Suprapubic skin (tissue), 4 donors: ENCODE measurements around the gene KLF13. TPM values are rescaled to one million over a fixed set of nuclear protein-coding genes. Genes with fewer than 3 reads are reported as not detected.

Experiments
- DNase-seq, 2 donors: peaks; one replicate each; pipeline ENCODE4 v3.0.0-alpha.2; 2019; ENCODE audit warnings: low spot score in 2 of 2
- H3K27ac ChIP-seq: fragments of 200-600 bp; sonication (generic); one replicate; pipeline ENCODE4 v1.5.1; 2019
- H3K27me3 ChIP-seq: fragments of 200-600 bp; sonication (generic); one replicate; pipeline ENCODE4 v1.5.1; 2019
- H3K36me3 ChIP-seq: fragments of 200-600 bp; sonication (generic); one replicate; pipeline ENCODE4 v1.5.1; 2019
- H3K4me1 ChIP-seq: fragments of 200-600 bp; sonication (generic); one replicate; pipeline ENCODE4 v1.5.1; 2019
- H3K4me3 ChIP-seq: fragments of 200-600 bp; sonication (generic); one replicate; pipeline ENCODE4 v1.5.1; 2019; ENCODE audit warnings: mild to moderate bottlenecking
- H3K9me3 ChIP-seq: fragments of 200-600 bp; sonication (generic); one replicate; pipeline ENCODE4 v1.5.1; 2019
- EP300 ChIP-seq: sonication (generic); formaldehyde crosslinking; IDR thresholded peaks from one replicate; pipeline ENCODE4 v1.6.1; 2017; ENCODE audit warnings: antibody characterized with exemption
- POLR2A ChIP-seq, 2 donors: fragments of 450-650 bp; IDR thresholded peaks; one replicate each; pipeline ENCODE4 v1.6.1; 2017; ENCODE audit warnings: antibody characterized with exemption in 2 of 2, mild to moderate bottlenecking in 2 of 2, moderate library complexity in 2 of 2
- POLR2AphosphoS5 ChIP-seq, 3 donors: sonication (generic); formaldehyde crosslinking; IDR thresholded peaks; one replicate each; pipeline ENCODE4 v1.6.1; 2017; ENCODE audit warnings: antibody characterized with exemption in 3 of 3
- WGBS: methylation state at CpG from one replicate; pipeline ENCODE4 v1.1.5; 2018; 5-methylcytosine and 5-hydroxymethylcytosine counted together
- total RNA-seq, 4 donors: library from RNA; depleted of rRNA; stranded (reverse); fragments of >200 nt; gene quantifications; one replicate each; pipeline ENCODE4 v1.1.0, GENCODE V29; 2016
- TF ChIP-seq, protein P1 (sequence below), 2 donors: fragments of 200-600 bp in 1 of 2; fragments of 450-650 bp in 1 of 2; sonication (generic) in 1 of 2; IDR thresholded peaks; one replicate each; pipeline ENCODE4 v1.5.1; 2016 to 2019; ENCODE audit warnings: antibody characterized with exemption in 2 of 2, mild to moderate bottlenecking in 1 of 2, moderate library complexity in 1 of 2

The KLF13 gene
- total RNA-seq, 4 donors from 2014 or later = 141 to 162 (median 145) TPM

GRCh38 chr15:31317421-31318327 lies 9.0 kb upstream of the KLF13 start:
- H3K36me3 ChIP-seq = no peaks in the 10 kb centered on the region
- H3K27me3 ChIP-seq = no peaks in the 10 kb centered on the region
- H3K4me1 ChIP-seq = no peaks in the 10 kb centered on the region
- 70% methylated on average over 21 of the region's 21 CpGs for WGBS
- no peak overlapping the region for H3K27ac ChIP-seq
- no peak for TF ChIP-seq POLR2A (IDR thresholded peaks at IDR 0.05)
- no peak for TF ChIP-seq EP300
- TF ChIP-seq, protein P1, sequence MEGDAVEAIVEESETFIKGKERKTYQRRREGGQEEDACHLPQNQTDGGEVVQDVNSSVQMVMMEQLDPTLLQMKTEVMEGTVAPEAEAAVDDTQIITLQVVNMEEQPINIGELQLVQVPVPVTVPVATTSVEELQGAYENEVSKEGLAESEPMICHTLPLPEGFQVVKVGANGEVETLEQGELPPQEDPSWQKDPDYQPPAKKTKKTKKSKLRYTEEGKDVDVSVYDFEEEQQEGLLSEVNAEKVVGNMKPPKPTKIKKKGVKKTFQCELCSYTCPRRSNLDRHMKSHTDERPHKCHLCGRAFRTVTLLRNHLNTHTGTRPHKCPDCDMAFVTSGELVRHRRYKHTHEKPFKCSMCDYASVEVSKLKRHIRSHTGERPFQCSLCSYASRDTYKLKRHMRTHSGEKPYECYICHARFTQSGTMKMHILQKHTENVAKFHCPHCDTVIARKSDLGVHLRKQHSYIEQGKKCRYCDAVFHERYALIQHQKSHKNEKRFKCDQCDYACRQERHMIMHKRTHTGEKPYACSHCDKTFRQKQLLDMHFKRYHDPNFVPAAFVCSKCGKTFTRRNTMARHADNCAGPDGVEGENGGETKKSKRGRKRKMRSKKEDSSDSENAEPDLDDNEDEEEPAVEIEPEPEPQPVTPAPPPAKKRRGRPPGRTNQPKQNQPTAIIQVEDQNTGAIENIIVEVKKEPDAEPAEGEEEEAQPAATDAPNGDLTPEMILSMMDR (IDR thresholded peaks at IDR 0.05) = no peak
- TF ChIP-seq POLR2AphosphoS5 (IDR thresholded peaks at IDR 0.05) = no peak
- H3K4me3 ChIP-seq = no peak overlapping the region
- DNase-seq = no peak
- H3K9me3 ChIP-seq = no peaks in the 10 kb centered on the region

- WGBS = 93% methylated on average over 4 of the region's 4 CpGs
- no peak overlapping the region for H3K4me3 ChIP-seq
- no peaks in the 10 kb centered on the region for H3K9me3 ChIP-seq
- H3K27me3 ChIP-seq = no peaks in the 10 kb centered on the region
- H3K36me3 ChIP-seq = no peaks in the 10 kb centered on the region
- DNase-seq = no peak
- H3K27ac ChIP-seq = no peak overlapping the region
- TF ChIP-seq, protein P1 (IDR thresholded peaks at IDR 0.05) = no peak
- TF ChIP-seq POLR2A (IDR thresholded peaks at IDR 0.05) = no peak
- no peak for TF ChIP-seq POLR2AphosphoS5 (IDR thresholded peaks at IDR 0.05)
- TF ChIP-seq EP300 = no peak
- no peaks in the 10 kb centered on the region for H3K4me1 ChIP-seq
These were observed 8.2 kb upstream of the KLF13 start for GRCh38 chr15:31318429-31318828.

DNA sequence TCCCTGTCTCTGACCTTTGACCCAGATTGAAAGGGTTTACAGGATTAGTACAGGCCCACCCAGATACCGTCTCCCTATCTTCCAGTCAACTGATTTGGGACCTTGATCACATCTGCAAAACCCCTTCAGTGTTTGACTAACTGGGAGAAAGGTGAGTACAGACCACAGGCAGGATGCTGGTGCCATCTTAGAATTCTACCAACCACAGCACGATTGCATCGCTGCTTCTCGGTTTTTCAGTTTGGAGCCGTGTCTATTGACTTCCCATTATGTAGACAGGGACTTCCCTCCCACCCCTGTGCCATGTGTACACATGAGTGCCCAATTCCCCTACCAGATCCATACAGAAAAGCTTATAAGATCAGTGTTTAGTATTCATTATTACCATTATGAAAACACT lies 6.6 kb upstream of the KLF13 start:
- no peaks in the 10 kb centered on the region for H3K36me3 ChIP-seq
- 83% methylated on average over 5 of the region's 5 CpGs for WGBS
- H3K27ac ChIP-seq = no peak overlapping the region
- TF ChIP-seq, protein P1 (IDR thresholded peaks at IDR 0.05) = no peak
- no peak for TF ChIP-seq POLR2AphosphoS5 (IDR thresholded peaks at IDR 0.05)
- no peaks in the 10 kb centered on the region for H3K9me3 ChIP-seq
- peaks cover 3% of the 10 kb centered on the region for H3K4me1 ChIP-seq
- no peak overlapping the region for H3K4me3 ChIP-seq
- H3K27me3 ChIP-seq = no peaks in the 10 kb centered on the region
- DNase-seq = no peak

GRCh38 chr15:31321418-31321817 lies 5.2 kb upstream of the KLF13 start:
- H3K36me3 ChIP-seq = no peaks in the 10 kb centered on the region
- no peaks in the 10 kb centered on the region for H3K27me3 ChIP-seq
- no peaks in the 10 kb centered on the region for H3K9me3 ChIP-seq
- peaks cover 11% of the 10 kb centered on the region for H3K4me1 ChIP-seq
- WGBS = 93% methylated on average over 2 of the region's 2 CpGs
- no peak for DNase-seq
- H3K4me3 ChIP-seq = no peak overlapping the region
- no peak overlapping the region for H3K27ac ChIP-seq
- TF ChIP-seq POLR2A (IDR thresholded peaks at IDR 0.05) (no peak), EP300 (no peak), POLR2AphosphoS5 (IDR thresholded peaks at IDR 0.05) (no peak)
- TF ChIP-seq, protein P1 (IDR thresholded peaks at IDR 0.05) = no peak

GRCh38 chr15:31322504-31322903 lies 4.1 kb upstream of the KLF13 start:
- Histone ChIP-seq H3K4me1 (peaks cover 11% of the 10 kb centered on the region), H3K27ac (no peak overlapping the region), H3K36me3 (no peaks in the 10 kb centered on the region), H3K4me3 (no peak overlapping the region), H3K9me3 (no peaks in the 10 kb centered on the region), H3K27me3 (no peaks in the 10 kb centered on the region)
- TF ChIP-seq POLR2A (IDR thresholded peaks at IDR 0.05) (no peak), POLR2AphosphoS5 (IDR thresholded peaks at IDR 0.05) (no peak), EP300 (no peak)
- TF ChIP-seq, protein P1 (IDR thresholded peaks at IDR 0.05) = no peak
- 84% methylated on average over 6 of the region's 6 CpGs for WGBS
- no peak for DNase-seq
